AG09309 (cell line): Measurements from ENCODE around the gene CDK6.

Source experiments
- DNase-seq: peaks from one replicate; pipeline ENCODE4 v3.0.0-alpha.2; 2010; ENCODE audit warnings: low read depth
- H3K4me3 ChIP-seq: 2 replicates; pipeline ENCODE4 v1.5.1; 2011; ENCODE audit warnings: mild to moderate bottlenecking, low read depth, low read length, moderate library complexity; ENCODE audit not compliant: control insufficient read depth
- CTCF ChIP-seq: IDR thresholded peaks from 2 replicates; pipeline ENCODE4 v1.5.1; 2011; ENCODE audit warnings: mild to moderate bottlenecking, low read depth, low read length, inconsistent platforms; ENCODE audit not compliant: insufficient read depth, control insufficient read depth; ENCODE audit errors: missing control alignments

Gene CDK6

GRCh38 chr7:92557249-92557648, 279.1 kb downstream of the CDK6 start:
- H3K4me3 ChIP-seq: no peak overlapping the region
- DNase-seq: no peak
- TF ChIP-seq CTCF: no peak
